OCI-LY1 (cell line): ENCODE results near the gene C1S.

Experiments
- CTCF ChIP-seq: fragments of 200-600 bp; sonication (generic), shearing (Covaris generic); IDR thresholded peaks from 2 replicates; pipeline ENCODE4 v1.5.1; 2017; ENCODE audit warnings: mild to moderate bottlenecking, antibody characterized with exemption, low read length, moderate library complexity, mixed read lengths
- EZH2 ChIP-seq: fragments of 200-600 bp; sonication (generic), shearing (Covaris generic); IDR thresholded peaks from 2 replicates; pipeline ENCODE4 v1.8.0; 2017; ENCODE audit warnings: borderline replicate concordance, mixed run types, mild to moderate bottlenecking, antibody characterized with exemption, low read length, moderate library complexity, mixed read lengths

- no peak for TF ChIP-seq CTCF
- no peak for TF ChIP-seq EZH2
Observed at GRCh38 chr12:7039403-7039802, 21.1 kb upstream of the C1S start.
